Measurements from ENCODE around the gene PLCXD1. TPM values are rescaled to one million over a fixed set of nuclear protein-coding genes. Genes with fewer than 3 reads are reported as not detected.
"Not testable (repeated sequence)": the region's sequence is repeated elsewhere in the genome, so short reads cannot be mapped to it uniquely, and the experiment has no call there.

Gene PLCXD1
- total and polyA plus RNA-seq, 4 donors = 13.4 to 41.5 (median 28.2) TPM

DNA sequence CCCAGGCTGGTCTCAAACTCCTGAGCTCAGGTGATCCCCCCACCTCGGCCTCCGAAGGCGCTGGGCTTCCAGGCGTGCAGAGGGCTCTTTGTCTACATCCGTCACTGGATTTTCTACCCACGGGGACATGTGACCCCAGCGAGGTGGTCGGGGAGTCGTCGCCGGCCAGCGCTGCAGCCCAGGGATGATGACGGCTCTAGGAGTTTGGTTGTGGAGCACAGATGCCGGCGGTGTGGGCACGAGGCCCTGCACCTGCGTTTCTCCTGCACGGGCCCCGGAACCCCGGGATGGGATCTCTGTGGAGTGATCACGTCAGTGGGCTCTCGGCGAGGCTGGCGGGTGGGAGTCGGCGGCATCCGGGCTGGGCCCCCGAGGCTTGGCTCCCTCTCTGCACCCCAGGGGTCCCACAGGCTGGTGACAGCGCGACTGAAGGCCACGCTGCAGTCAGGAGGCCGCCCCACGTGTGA lies 46.5 kb downstream of the PLCXD1 start:
- H3K27me3 ChIP-seq (ENCODE audit: control insufficient read depth in 3 of 3, insufficient read depth in 3 of 3, low read length in 2 of 3) = peaks cover 0 to 5% (median 0%) of the 10 kb centered on the region in 3 donors
- TF ChIP-seq, protein P1, sequence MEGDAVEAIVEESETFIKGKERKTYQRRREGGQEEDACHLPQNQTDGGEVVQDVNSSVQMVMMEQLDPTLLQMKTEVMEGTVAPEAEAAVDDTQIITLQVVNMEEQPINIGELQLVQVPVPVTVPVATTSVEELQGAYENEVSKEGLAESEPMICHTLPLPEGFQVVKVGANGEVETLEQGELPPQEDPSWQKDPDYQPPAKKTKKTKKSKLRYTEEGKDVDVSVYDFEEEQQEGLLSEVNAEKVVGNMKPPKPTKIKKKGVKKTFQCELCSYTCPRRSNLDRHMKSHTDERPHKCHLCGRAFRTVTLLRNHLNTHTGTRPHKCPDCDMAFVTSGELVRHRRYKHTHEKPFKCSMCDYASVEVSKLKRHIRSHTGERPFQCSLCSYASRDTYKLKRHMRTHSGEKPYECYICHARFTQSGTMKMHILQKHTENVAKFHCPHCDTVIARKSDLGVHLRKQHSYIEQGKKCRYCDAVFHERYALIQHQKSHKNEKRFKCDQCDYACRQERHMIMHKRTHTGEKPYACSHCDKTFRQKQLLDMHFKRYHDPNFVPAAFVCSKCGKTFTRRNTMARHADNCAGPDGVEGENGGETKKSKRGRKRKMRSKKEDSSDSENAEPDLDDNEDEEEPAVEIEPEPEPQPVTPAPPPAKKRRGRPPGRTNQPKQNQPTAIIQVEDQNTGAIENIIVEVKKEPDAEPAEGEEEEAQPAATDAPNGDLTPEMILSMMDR (IDR thresholded peaks at IDR 0.05; ENCODE audit: control extremely low read depth, extremely low read depth) = no peak

DNA sequence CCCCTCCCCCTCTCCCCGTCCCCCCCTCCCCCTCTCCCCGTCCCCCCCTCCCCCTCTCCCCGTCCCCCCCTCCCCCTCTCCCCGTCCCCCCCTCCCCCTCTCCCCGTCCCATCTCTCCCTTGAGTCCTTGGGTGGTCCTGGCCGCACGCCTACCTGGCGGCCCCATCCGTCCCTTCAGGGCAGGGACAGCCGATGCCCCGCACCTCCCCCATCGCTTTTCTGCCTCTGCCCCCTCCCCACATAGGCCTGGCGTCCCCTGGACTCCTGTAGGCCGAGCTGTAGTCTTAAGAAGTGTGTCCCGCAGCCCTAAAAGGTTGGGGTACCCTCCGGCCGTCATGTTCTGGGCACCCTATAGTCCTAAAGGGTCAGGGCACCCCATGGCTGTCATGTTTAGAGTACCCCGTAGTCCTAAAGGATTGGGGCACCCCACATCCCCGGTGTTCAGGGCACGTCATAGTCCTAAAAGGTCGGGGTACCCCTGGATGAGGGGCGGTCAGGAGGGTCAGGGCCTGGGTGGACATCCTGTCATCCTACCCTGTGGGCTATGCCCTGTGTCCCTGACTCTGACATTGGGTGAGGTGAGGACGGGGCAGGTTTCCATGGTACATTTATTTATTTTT lies 48.2 kb downstream of the PLCXD1 start:
- TF ChIP-seq, protein P1 (IDR thresholded peaks at IDR 0.05; ENCODE audit: control extremely low read depth, extremely low read depth) = no peak
- Histone ChIP-seq H3K27me3 (ENCODE audit: control insufficient read depth in 3 of 3, insufficient read depth in 3 of 3, low read length in 2 of 3) (peaks cover 0 to 5% (median 0%) of the 10 kb centered on the region in 3 donors), H3K27ac (ENCODE audit: low read depth in 1 of 2, low read length in 1 of 2) (no peak overlapping the region), H3K9ac (ENCODE audit: insufficient read depth in 1 of 2, low read length in 2 of 2) (no peak overlapping the region), H3K4me1 (ENCODE audit: control insufficient read depth in 5 of 5, insufficient read depth in 5 of 5, low read length in 5 of 5) (peaks cover 0 to 8% (median 0%) of the 10 kb centered on the region in 5 donors), H3K9me3 (ENCODE audit: control insufficient read depth in 4 of 4, insufficient read depth in 3 of 4, low read length in 3 of 4) (no peaks in the 10 kb centered on the region), H3K36me3 (ENCODE audit: control insufficient read depth in 4 of 4, insufficient read depth in 4 of 4, low read length in 4 of 4) (peaks cover 0 to 13% (median 2%) of the 10 kb centered on the region in 4 donors), H3K4me3 (no peak overlapping the region)
- ATAC-seq (ENCODE audit: insufficient read depth, low FRiP score) (no peak), DNase-seq (no peak)
- WGBS, 2 donors = 84 to 88% methylated on average over 16 to 18 of the region's 23 CpGs

More for the DNA sequence above, 46.5 kb downstream of the PLCXD1 start:
- Histone ChIP-seq H3K4me3 (no peak overlapping the region), H3K4me1 (ENCODE audit: control insufficient read depth in 5 of 5, insufficient read depth in 5 of 5, low read length in 5 of 5) (peaks cover 0 to 8% (median 0%) of the 10 kb centered on the region in 5 donors), H3K9ac (ENCODE audit: insufficient read depth in 1 of 2, low read length in 2 of 2) (no peak overlapping the region), H3K36me3 (ENCODE audit: control insufficient read depth in 4 of 4, insufficient read depth in 4 of 4, low read length in 4 of 4) (peaks cover 0 to under 1% (median 0%) of the 10 kb centered on the region in 4 donors), H3K27ac (ENCODE audit: low read depth in 1 of 2, low read length in 1 of 2) (no peak overlapping the region), H3K9me3 (ENCODE audit: control insufficient read depth in 4 of 4, insufficient read depth in 3 of 4, low read length in 3 of 4) (no peaks in the 10 kb centered on the region)
- ATAC-seq (ENCODE audit: insufficient read depth, low FRiP score) (no peak), DNase-seq (no peak)
- 88 to 89% methylated on average over 33 of the region's 33 CpGs for WGBS, 2 donors

DNA sequence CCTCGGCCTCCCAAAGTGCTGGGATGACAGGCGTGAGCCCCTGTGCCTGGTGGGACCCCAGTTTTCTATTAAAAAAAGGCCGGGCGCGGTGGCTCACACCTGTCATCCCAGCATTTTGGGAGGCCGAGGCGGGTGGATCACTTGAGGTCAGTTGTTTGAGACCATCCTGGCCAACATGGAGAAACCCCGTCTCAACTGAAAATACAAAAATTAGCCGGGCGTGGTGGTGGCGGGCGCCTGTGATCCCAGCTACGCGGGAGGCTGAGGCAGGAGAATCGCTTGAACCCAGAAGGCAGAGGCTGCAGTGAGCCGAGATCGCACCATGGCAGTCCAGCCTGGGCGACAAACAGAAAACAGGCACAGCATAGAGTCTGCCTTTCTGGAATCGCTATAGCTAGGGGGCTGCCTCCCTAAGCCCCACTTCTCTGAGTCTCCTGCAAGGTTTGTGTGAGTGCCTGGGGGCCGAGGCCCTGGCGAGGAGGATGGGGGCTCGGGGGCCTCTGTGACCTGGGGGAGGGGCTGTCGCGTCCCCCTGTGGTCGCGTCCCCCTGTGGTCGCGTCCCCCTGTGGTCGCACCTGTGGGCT lies 49.1 kb downstream of the PLCXD1 start:
- not testable (repeated sequence) for H3K9me3 ChIP-seq (ENCODE audit: control insufficient read depth in 4 of 4, insufficient read depth in 3 of 4, low read length in 3 of 4); H3K27ac ChIP-seq (ENCODE audit: low read depth in 1 of 2, low read length in 1 of 2); H3K4me3 ChIP-seq; DNase-seq; H3K4me1 ChIP-seq (ENCODE audit: control insufficient read depth in 5 of 5, insufficient read depth in 5 of 5, low read length in 5 of 5); H3K27me3 ChIP-seq (ENCODE audit: control insufficient read depth in 3 of 3, insufficient read depth in 3 of 3, low read length in 2 of 3); H3K9ac ChIP-seq (ENCODE audit: insufficient read depth in 1 of 2, low read length in 2 of 2); ATAC-seq (ENCODE audit: insufficient read depth, low FRiP score)
- WGBS, 2 donors = 62 to 75% methylated on average over 29 of the region's 29 CpGs
- H3K36me3 ChIP-seq (ENCODE audit: control insufficient read depth in 4 of 4, insufficient read depth in 4 of 4, low read length in 4 of 4) = peaks cover 0 to 13% (median 5%) of the 10 kb centered on the region in 4 donors

DNA sequence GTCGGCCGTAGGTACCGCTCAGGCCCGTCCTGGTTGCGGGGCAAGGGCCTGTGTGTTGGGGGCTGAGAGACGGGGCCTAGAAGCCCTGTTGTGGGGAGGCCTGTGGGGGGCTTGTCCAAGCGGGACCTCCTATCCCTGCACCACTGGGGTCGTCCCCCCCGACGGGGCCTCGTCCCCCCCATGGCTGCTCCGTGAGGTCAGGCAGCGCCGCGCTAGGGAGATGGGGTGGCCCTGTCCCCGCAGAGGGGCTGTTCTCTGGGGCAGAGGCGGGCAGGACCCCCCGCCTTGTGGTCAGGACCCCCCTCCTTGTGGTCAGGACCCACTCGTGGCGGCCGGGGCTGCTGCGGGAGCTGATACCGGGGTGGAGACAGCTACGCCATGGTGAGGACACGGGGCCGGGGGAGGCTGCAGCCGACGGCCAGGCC lies 49.6 kb downstream of the PLCXD1 start:
- peaks cover 0 to 8% (median 0%) of the 10 kb centered on the region in 5 donors for H3K4me1 ChIP-seq (ENCODE audit: control insufficient read depth in 5 of 5, insufficient read depth in 5 of 5, low read length in 5 of 5)
- H3K27me3 ChIP-seq (ENCODE audit: control insufficient read depth in 3 of 3, insufficient read depth in 3 of 3, low read length in 2 of 3) = peaks cover 0 to 5% (median 0%) of the 10 kb centered on the region in 3 donors
- no peak overlapping the region for H3K9ac ChIP-seq (ENCODE audit: insufficient read depth in 1 of 2, low read length in 2 of 2)
- H3K36me3 ChIP-seq (ENCODE audit: control insufficient read depth in 4 of 4, insufficient read depth in 4 of 4, low read length in 4 of 4) = peaks cover 3 to 16% (median 6%) of the 10 kb centered on the region in 4 donors
- DNase-seq (no peak), ATAC-seq (ENCODE audit: insufficient read depth, low FRiP score) (no peak)
- H3K4me3 ChIP-seq = no peak overlapping the region
- H3K9me3 ChIP-seq (ENCODE audit: control insufficient read depth in 4 of 4, insufficient read depth in 3 of 4, low read length in 3 of 4) = peaks cover 0 to 2% (median 0%) of the 10 kb centered on the region in 4 donors
- 16 to 39% methylated on average over 15 to 28 of the region's 28 CpGs for WGBS, 2 donors
- TF ChIP-seq, protein P1 (IDR thresholded peaks at IDR 0.05; ENCODE audit: control extremely low read depth, extremely low read depth) = no peak
- no peak overlapping the region for H3K27ac ChIP-seq (ENCODE audit: low read depth in 1 of 2, low read length in 1 of 2)
